H1 (cell line): Measurements from ENCODE around the gene KPNA6. TPM values are rescaled to one million over a fixed set of nuclear protein-coding genes. Genes with fewer than 3 reads are reported as not detected.

ENCODE experiments used
- CEBPB ChIP-seq: IDR thresholded peaks from 2 replicates; pipeline ENCODE4 v1.6.1; 2012; ENCODE audit warnings: low read depth, low read length
- NANOG ChIP-seq: IDR thresholded peaks from 2 replicates; pipeline ENCODE4 v1.6.1; 2011; ENCODE audit warnings: low read length, low read depth, mild to moderate bottlenecking, inconsistent platforms; ENCODE audit not compliant: insufficient read depth, poor library complexity, severe bottlenecking
- polyA plus RNA-seq, 7 experiments: library from polyadenylated mRNA; depleted of rRNA in 3 of 7; stranded (reverse) in 5 of 7; unstranded in 2 of 7; fragments of >200 nt in 5 of 7; fragments of 200-250 nt in 2 of 7; gene quantifications; 1 replicate in 5 of 7; 2 replicates in 1 of 7; 4 replicates in 1 of 7; pipeline versions ENCODE4 v1.2.1 to v1.2.3, GENCODE V29; 2011 to 2013; ENCODE audit warnings: missing spikeins in 2 of 7, mixed read lengths in 2 of 7
- total RNA-seq: library from RNA; stranded (reverse); fragmentation: NEBNext Ultra II Directional; extraction: Animal tissue kit (Norgen Biotek cat#: 25700); gene quantifications from 2 replicates; pipeline ENCODE4 v1.2.1, GENCODE V29; 2021

The KPNA6 gene
- total and polyA plus RNA-seq, 2 of the 8 experiments (the other 6 are each of a cell fraction or from before 2014, with no cell fraction given) = 24.2 to 120 TPM

- TF ChIP-seq NANOG = no peak
- TF ChIP-seq CEBPB = no peak
- TF ChIP-seq, all 59 proteins: peak for 0
Observed at GRCh38 chr1:32077451-32077850, 30.4 kb upstream of the KPNA6 start (continued).
